Measurements from ENCODE around the gene ZNF335. TPM values are rescaled to one million over a fixed set of nuclear protein-coding genes. Genes with fewer than 3 reads are reported as not detected.

Gene ZNF335
- total and polyA plus RNA-seq, 2 of the 13 experiments (the other 11 are each of a cell fraction or from before 2014, with no cell fraction given): 9.7 to 13.7 TPM

DNA sequence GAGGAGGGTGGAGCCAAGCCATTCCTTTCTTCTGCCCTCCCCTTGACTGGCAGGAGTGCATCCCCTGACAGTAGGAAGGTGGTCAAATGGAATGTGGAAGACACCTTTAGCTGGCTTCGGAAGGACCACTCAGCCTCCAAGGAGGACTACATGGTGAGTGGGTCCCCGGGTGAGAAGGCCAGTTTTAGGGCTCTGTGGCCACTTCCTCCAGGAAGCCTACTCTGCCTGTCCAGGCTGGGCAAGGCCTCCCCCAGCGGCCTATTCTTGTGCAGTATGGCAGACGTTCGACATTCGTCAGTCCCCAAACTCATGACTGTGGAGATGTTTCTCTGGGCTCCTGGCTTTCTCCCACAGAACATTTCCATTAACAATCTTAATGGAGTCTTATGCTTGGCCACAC lies 28.4 kb downstream of the ZNF335 start:
- ChIA-PET CTCF (ENCODE audit: low intra/inter-chr PET ratio, low total read pairs) (no interaction called here), POLR2A (interaction anchor here (1.2 to 7.7 kb wide), 4 partner anchors 8 to 53 kb away, joined by 3 to 201 read pairs (median 28); partner anchors contain the start of genes CTSA, NEURL2, PCIF1 and ZNF335)
- WGBS (ENCODE audit: low lambda C conversion rate): 93% methylated on average over 6 of the region's 6 CpGs
- H3K36me3 ChIP-seq (replicated peaks in 1 of 2; ENCODE audit: control insufficient read depth in 1 of 2, insufficient read depth in 2 of 2, low read length in 2 of 2): peaks cover 62 to 81% of the 10 kb centered on the region in 2 experiments
- H3K27me3 ChIP-seq (ENCODE audit: control insufficient read depth in 1 of 2, insufficient read depth in 2 of 2, low read length in 2 of 2): no peaks in the 10 kb centered on the region
- TF ChIP-seq ZSCAN25 (CRISPR knock-in tag; IDR thresholded peaks at IDR 0.05): no peak
- TF ChIP-seq, protein P1, sequence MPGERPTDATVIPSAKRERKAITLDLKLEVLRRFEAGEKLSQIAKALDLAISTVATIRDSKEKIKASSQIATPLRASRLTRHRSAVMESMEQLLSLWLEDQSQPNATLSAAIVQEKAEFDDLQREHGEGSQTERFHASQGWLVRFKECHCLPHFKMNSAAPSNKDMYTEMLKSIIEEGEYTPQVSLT (CRISPR knock-in tag; IDR thresholded peaks at IDR 0.05; ENCODE audit: borderline replicate concordance, low read depth): no peak
- TF ChIP-seq, protein P2, sequence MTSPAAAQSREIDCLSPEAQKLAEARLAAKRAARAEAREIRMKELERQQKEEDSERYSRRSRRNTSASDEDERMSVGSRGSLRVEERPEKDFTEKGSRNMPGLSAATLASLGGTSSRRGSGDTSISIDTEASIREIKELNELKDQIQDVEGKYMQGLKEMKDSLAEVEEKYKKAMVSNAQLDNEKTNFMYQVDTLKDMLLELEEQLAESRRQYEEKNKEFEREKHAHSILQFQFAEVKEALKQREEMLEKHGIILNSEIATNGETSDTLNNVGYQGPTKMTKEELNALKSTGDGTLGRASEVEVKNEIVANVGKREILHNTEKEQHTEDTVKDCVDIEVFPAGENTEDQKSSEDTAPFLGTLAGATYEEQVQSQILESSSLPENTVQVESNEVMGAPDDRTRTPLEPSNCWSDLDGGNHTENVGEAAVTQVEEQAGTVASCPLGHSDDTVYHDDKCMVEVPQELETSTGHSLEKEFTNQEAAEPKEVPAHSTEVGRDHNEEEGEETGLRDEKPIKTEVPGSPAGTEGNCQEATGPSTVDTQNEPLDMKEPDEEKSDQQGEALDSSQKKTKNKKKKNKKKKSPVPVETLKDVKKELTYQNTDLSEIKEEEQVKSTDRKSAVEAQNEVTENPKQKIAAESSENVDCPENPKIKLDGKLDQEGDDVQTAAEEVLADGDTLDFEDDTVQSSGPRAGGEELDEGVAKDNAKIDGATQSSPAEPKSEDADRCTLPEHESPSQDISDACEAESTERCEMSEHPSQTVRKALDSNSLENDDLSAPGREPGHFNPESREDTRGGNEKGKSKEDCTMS (CRISPR knock-in tag; conservative IDR thresholded peaks at IDR 0.05): no peak
- no peak for TF ChIP-seq ARNT2 (CRISPR knock-in tag; IDR thresholded peaks at IDR 0.05; ENCODE audit: low read depth)
- TF ChIP-seq SNRNP70 (IDR thresholded peaks at IDR 0.05; ENCODE audit: low read depth, low read length): no peak
- no peak for TF ChIP-seq JDP2 (CRISPR knock-in tag; IDR thresholded peaks at IDR 0.05; ENCODE audit: borderline replicate concordance)
- TF ChIP-seq ZNF75D (CRISPR knock-in tag; IDR thresholded peaks at IDR 0.05; ENCODE audit: borderline replicate concordance): no peak
- TF ChIP-seq, protein P3, sequence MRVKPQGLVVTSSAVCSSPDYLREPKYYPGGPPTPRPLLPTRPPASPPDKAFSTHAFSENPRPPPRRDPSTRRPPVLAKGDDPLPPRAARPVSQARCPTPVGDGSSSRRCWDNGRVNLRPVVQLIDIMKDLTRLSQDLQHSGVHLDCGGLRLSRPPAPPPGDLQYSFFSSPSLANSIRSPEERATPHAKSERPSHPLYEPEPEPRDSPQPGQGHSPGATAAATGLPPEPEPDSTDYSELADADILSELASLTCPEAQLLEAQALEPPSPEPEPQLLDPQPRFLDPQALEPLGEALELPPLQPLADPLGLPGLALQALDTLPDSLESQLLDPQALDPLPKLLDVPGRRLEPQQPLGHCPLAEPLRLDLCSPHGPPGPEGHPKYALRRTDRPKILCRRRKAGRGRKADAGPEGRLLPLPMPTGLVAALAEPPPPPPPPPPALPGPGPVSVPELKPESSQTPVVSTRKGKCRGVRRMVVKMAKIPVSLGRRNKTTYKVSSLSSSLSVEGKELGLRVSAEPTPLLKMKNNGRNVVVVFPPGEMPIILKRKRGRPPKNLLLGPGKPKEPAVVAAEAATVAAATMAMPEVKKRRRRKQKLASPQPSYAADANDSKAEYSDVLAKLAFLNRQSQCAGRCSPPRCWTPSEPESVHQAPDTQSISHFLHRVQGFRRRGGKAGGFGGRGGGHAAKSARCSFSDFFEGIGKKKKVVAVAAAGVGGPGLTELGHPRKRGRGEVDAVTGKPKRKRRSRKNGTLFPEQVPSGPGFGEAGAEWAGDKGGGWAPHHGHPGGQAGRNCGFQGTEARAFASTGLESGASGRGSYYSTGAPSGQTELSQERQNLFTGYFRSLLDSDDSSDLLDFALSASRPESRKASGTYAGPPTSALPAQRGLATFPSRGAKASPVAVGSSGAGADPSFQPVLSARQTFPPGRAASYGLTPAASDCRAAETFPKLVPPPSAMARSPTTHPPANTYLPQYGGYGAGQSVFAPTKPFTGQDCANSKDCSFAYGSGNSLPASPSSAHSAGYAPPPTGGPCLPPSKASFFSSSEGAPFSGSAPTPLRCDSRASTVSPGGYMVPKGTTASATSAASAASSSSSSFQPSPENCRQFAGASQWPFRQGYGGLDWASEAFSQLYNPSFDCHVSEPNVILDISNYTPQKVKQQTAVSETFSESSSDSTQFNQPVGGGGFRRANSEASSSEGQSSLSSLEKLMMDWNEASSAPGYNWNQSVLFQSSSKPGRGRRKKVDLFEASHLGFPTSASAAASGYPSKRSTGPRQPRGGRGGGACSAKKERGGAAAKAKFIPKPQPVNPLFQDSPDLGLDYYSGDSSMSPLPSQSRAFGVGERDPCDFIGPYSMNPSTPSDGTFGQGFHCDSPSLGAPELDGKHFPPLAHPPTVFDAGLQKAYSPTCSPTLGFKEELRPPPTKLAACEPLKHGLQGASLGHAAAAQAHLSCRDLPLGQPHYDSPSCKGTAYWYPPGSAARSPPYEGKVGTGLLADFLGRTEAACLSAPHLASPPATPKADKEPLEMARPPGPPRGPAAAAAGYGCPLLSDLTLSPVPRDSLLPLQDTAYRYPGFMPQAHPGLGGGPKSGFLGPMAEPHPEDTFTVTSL (CRISPR knock-in tag; IDR thresholded peaks at IDR 0.05; ENCODE audit: borderline replicate concordance): no peak
- TF ChIP-seq NFATC3 (CRISPR knock-in tag; IDR thresholded peaks at IDR 0.05): no peak
- no peak for TF ChIP-seq TBL1XR1 (IDR thresholded peaks at IDR 0.05; ENCODE audit: borderline replicate concordance, low read length, partially characterized antibody)
- no peak for TF ChIP-seq NPAS2 (CRISPR knock-in tag; IDR thresholded peaks at IDR 0.05; ENCODE audit: borderline replicate concordance)
- H3K79me2 ChIP-seq (ENCODE audit: insufficient read depth, low read length): no peaks in the 10 kb centered on the region
- FAIRE-seq (no peak), ATAC-seq (no peak), DNase-seq (ENCODE audit: low spot score) (no peak)
- H3K4me3 ChIP-seq (replicated peaks in 1 of 3; ENCODE audit: insufficient read depth in 1 of 3, low read depth in 2 of 3, low read length in 3 of 3): no peak overlapping the region
- H3K4me1 ChIP-seq (ENCODE audit: insufficient read depth, low read length): peaks cover 28% of the 10 kb centered on the region
- no TSS peak for BruUV-seq (replicated peaks)
- H3K9ac ChIP-seq (ENCODE audit: insufficient read depth, low read depth, low read length): no peak overlapping the region
- in situ Hi-C loops (cut with HindIII; ENCODE audit: extremely low pct_ligation_motif_present, low pct_unique_long_range_greater_than_20kb): no loop called here
- no peak overlapping the region for H3K4me2 ChIP-seq (ENCODE audit: low read depth, low read length)
- H2AFZ ChIP-seq (ENCODE audit: low read length): no peak overlapping the region
- no peaks in the 10 kb centered on the region for H4K20me1 ChIP-seq (ENCODE audit: insufficient read depth, low read length)
- H3K9me3 ChIP-seq (ENCODE audit: low read length): no peaks in the 10 kb centered on the region
- no peak overlapping the region for H3K27ac ChIP-seq (ENCODE audit: extremely low read length, insufficient read depth, low read length)
- intact Hi-C loops (cut with micrococcal nuclease; ENCODE audit: unreplicated experiment): no loop called here

All from HepG2 (cell line).